H7 (cell line): ENCODE data around the gene DDA1. TPM values are rescaled to one million over a fixed set of nuclear protein-coding genes. Genes with fewer than 3 reads are reported as not detected.

Experiments used
- DNase-seq: peaks from one replicate; pipeline ENCODE4 v3.0.0; 2012
- H3K27me3 ChIP-seq: 2 replicates; pipeline ENCODE4 v1.6.0; 2011; ENCODE audit warnings: mild to moderate bottlenecking, low read length; ENCODE audit not compliant: control insufficient read depth, insufficient read depth
- H3K36me3 ChIP-seq: replicated peaks from 2 replicates; pipeline ENCODE4 v1.5.1; 2011; ENCODE audit warnings: low read length; ENCODE audit not compliant: control insufficient read depth, insufficient read depth
- H3K4me3 ChIP-seq: 2 replicates; pipeline ENCODE4 v1.5.1; 2011; ENCODE audit warnings: low read depth, mild to moderate bottlenecking, control low read depth, low read length, moderate library complexity; ENCODE audit not compliant: insufficient read depth
- total RNA-seq: library from RNA; depleted of rRNA; stranded (reverse); fragments of >200 nt; shearing (Covaris generic); gene quantifications from 2 replicates; pipeline ENCODE4 v1.2.3, GENCODE V29; 2014

DDA1 gene
- total RNA-seq, 1 experiment from 2014 or later, result 50.8 TPM

GRCh38 chr19:17336872-17337674, 27.7 kb downstream of the DDA1 start, which contains the start of gene GTPBP3:
Gene GTPBP3 (plus strand): TSS chr19:17337553. CDS start chr19:17337612, 59 bp downstream.
- peak; percentile 96 for DNase-seq
- Histone ChIP-seq H3K27me3 (no peaks in the 10 kb centered on the region), H3K4me3 (peak within 1 kb of the TSS; percentile 93), H3K36me3 (peaks cover 4% of the 10 kb centered on the region)

DNA sequence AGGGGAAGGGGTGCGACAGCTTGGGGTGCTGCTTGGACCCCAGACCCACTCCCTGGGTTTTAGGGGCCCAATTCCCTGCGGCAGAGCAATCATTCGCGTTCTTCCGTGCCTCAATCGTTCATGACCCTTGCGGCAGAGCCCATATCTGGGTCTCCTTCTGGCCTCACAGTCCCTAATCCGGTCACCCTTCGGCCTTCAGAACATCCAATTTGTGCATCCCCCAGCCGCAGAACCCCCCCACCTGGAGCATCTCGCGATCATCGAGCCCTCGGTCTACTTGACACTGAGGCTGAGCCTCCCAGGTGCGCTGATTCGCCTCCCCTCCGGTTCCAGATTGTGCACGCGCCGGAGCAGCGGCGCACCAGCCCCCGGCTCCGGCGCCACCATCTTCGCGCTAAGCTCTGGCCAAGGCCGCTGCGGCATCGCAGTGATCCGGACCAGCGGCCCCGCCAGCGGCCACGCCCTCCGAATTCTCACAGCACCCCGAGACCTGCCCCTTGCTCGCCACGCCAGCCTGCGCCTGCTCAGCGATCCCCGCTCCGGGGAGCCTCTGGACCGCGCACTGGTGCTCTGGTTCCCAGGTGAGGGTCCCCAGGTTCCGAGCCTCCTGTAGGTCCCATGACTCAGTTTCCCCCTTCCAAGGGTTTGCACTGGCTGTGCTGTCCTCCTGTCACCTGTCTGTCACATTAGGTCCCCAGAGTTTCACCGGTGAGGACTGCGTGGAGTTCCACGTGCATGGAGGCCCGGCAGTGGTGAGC, 28.5 kb downstream of the DDA1 start:
- peaks cover 4% of the 10 kb centered on the region for H3K36me3 ChIP-seq
- H3K4me3 ChIP-seq, result peak overlapping the region; percentile 93
- no peaks in the 10 kb centered on the region for H3K27me3 ChIP-seq
- peak; percentile 84 for DNase-seq

GRCh38 chr19:17338433-17339078, 29.2 kb downstream of the DDA1 start:
- Histone ChIP-seq H3K27me3 (no peaks in the 10 kb centered on the region), H3K4me3 (peak overlapping the region; percentile 93), H3K36me3 (peaks cover 4% of the 10 kb centered on the region)
- DNase-seq, result no peak

DNA sequence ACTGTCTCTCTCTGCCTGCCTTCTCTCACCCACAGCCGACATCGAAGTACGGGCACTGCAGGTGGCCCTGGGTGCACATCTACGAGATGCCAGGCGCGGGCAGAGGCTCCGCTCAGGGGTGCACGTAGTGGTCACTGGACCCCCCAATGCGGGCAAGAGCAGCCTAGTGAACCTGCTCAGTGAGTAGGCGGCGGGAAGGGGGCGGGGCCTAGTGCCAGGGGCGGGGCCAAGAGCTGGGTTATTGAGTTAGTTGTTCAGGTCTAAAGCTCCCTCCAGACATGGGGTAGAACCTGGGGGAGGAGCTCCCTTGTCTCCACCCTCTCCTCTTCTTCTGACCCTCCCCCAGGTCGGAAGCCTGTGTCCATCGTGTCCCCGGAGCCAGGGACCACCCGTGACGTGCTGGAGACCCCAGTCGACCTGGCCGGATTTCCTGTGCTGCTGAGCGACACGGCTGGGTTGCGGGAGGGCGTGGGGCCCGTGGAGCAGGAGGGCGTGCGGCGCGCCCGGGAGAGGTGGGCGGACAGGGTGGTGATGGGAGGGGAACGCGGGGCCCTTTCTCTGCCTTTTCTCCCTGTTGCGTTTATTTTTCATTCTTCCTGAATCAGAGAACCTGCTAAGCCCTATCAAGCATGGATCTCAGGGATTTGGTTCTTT, 29.9 kb downstream of the DDA1 start:
- H3K36me3 ChIP-seq, result peaks cover 4% of the 10 kb centered on the region
- no peak overlapping the region for H3K4me3 ChIP-seq
- H3K27me3 ChIP-seq, result no peaks in the 10 kb centered on the region
- peak; percentile 90 for DNase-seq

- no peaks in the 10 kb centered on the region for H3K27me3 ChIP-seq
- H3K4me3 ChIP-seq, result no peak overlapping the region
- peaks cover 4% of the 10 kb centered on the region for H3K36me3 ChIP-seq
- peak; percentile 91 for DNase-seq
Observed at GRCh38 chr19:17340302-17340870, 31.0 kb downstream of the DDA1 start.

GRCh38 chr19:17340871-17341357, 31.6 kb downstream of the DDA1 start:
- Histone ChIP-seq H3K36me3 (peaks cover 4% of the 10 kb centered on the region), H3K27me3 (no peaks in the 10 kb centered on the region), H3K4me3 (no peak overlapping the region)
- DNase-seq, result no peak

DNA sequence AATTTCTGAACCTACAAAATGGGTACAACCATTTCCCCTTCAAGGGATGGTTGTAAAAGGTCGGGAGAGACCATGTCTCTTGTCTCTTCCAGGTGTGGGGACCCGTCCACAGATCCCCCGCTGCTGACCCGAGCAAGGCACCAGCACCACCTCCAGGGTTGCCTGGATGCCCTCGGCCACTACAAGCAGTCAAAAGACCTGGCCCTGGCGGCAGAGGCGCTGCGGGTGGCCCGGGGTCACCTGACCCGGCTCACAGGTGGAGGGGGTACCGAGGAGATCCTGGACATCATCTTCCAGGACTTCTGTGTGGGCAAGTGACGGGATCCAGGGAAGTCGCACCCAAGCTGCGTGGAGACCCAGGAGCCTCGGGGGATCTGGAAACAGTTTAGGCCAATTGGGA, 32.0 kb downstream of the DDA1 start:
- DNase-seq, result peak; percentile 38
- Histone ChIP-seq H3K27me3 (no peaks in the 10 kb centered on the region), H3K36me3 (peaks cover 4% of the 10 kb centered on the region), H3K4me3 (no peak overlapping the region)

DNA sequence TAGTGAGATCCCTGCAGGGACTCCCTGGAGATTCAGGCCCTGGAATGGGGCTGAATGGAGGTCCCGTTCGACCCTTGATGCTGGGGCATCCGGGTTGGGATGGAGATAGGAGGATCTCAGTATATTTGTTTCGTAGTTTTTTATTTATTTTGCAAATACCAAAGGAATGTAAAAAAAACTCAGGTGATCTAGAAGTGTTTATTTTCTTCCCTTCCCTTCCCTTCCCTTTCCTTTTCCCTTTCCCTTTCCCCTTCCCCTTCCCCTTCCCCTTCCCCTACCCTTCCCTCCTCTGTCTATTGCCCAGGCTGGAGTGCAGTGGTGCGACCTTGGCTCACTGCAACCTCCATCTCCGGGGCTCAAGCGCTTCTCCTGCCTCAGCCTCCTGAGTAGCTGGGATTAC, 32.5 kb downstream of the DDA1 start:
- no peak for DNase-seq
- no peak overlapping the region for H3K4me3 ChIP-seq
- H3K27me3 ChIP-seq, result no peaks in the 10 kb centered on the region
- peaks cover 4% of the 10 kb centered on the region for H3K36me3 ChIP-seq

- peaks cover 4% of the 10 kb centered on the region for H3K36me3 ChIP-seq
- H3K4me3 ChIP-seq, result no peak overlapping the region
- DNase-seq, result peak; percentile 96
- H3K27me3 ChIP-seq, result no peaks in the 10 kb centered on the region
Observed at GRCh38 chr19:17346109-17346671, 36.8 kb downstream of the DDA1 start.

DNA sequence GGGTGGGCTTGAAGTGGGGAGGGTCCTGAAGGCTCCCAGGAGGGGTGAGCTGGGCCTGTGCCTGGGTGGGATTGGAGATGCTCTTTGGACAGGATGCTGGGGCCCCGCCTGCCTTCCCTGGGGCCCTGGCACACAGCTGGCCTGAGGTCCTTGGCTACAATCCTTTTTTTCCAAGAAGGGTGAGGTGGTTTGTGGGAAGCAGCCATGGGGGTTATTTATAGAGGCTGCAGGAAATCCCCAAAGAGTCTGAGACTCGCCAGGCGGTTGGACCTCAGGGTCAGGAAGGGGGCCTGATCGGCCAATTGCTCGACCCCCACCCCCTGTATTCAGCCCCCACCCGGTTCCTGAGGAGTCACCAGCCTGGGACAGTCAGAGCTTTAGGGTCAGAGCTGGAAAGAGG, 38.0 kb downstream of the DDA1 start:
- H3K27me3 ChIP-seq, result no peaks in the 10 kb centered on the region
- no peaks in the 10 kb centered on the region for H3K36me3 ChIP-seq
- peak; percentile 39 for DNase-seq
- H3K4me3 ChIP-seq, result no peak overlapping the region

DNA sequence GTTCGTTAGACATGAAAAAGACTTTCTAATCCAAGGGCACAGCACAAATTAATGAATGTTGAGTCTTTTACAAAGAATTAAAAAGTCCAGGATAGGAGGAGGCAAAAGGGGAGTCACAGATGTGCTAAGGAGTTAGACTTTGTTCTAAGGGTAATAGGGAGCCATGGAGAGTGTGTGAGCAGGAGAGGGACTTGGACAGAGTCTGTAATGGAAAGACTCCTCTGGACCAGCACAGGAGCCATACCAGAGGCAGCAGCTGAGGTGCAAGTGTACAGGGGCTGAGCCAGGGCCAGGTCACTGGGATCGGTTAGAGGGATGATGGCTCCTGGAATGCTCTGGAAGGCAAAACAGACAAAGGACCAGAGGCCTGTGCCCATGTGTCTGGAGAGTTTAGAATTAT, 38.5 kb downstream of the DDA1 start:
- Histone ChIP-seq H3K27me3 (no peaks in the 10 kb centered on the region), H3K4me3 (no peak overlapping the region), H3K36me3 (no peaks in the 10 kb centered on the region)
- no peak for DNase-seq

GRCh38 chr19:17348700-17349099, 39.3 kb downstream of the DDA1 start:
- Histone ChIP-seq H3K4me3 (no peak overlapping the region), H3K27me3 (no peaks in the 10 kb centered on the region), H3K36me3 (no peaks in the 10 kb centered on the region)
- peak; percentile 85 for DNase-seq

DNA sequence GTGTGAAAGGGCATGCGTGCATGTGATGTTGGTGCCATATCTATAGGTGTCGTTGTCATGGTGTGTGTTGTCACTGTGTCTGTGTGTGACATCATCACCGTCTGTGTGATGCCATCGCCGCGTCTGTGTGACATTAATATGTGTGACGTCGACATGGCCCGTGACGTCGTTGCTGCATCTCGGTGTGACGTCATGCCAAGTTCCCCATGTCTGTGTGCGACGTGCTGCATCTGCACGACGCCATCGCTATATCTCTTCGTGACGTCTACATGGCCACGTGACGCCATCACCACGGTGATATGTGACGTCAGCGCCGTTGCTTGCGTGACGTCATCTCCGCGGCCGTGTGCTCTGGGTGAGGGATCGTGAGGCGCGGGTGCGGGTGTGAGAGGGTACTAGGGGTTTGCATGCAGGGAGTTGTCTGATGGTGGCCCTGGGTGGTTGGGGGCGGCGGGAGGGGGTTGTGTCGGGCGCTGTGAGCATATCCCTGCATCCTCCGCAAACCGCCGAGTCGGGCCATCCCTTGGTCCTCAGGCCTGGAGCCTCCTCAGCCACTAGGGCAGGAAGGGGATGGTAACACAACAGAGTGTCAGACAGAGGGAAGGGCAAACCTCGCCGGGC, 42.6 kb downstream of the DDA1 start:
- DNase-seq, result peak; percentile 48
- no peaks in the 10 kb centered on the region for H3K36me3 ChIP-seq
- H3K27me3 ChIP-seq, result no peaks in the 10 kb centered on the region
- no peak overlapping the region for H3K4me3 ChIP-seq
